ENCODE results near the gene ADSL. TPM values are rescaled to one million over a fixed set of nuclear protein-coding genes. Genes with fewer than 3 reads are reported as not detected.

ADSL gene
- polyA plus RNA-seq, 1 of the 3 experiments (the other 2 are of a cell fraction), result 79.7 TPM

GRCh38 chr22:40417881-40418280 lies 71.6 kb downstream of the ADSL start:
- ChIA-PET POLR2A (no interaction called here), CTCF (interaction anchor here (1.7 kb wide), 1 partner anchor 19 kb away, joined by 7 read pairs; no protein-coding TSS in a partner anchor)
- Histone ChIP-seq H4K20me1 (ENCODE audit: insufficient read depth) (no peaks in the 10 kb centered on the region), H3K4me3 (ENCODE audit: low read depth in 2 of 2, low read length in 1 of 2) (no peak overlapping the region), H3K4me1 (ENCODE audit: control insufficient read depth in 1 of 2, insufficient read depth in 2 of 2, low read depth in 1 of 2, low read length in 1 of 2) (peaks cover 0 to 18% of the 10 kb centered on the region in 2 experiments; a peak in 1 of 4 replicates), H3F3A (replicated peaks; ENCODE audit: insufficient read depth) (no peaks in the 10 kb centered on the region), H3K27me3 (ENCODE audit: insufficient read depth) (no peaks in the 10 kb centered on the region), H3K4me2 (no peak overlapping the region), H3K36me3 (replicated peaks in 1 of 2; ENCODE audit: control insufficient read depth in 1 of 2, insufficient read depth in 2 of 2, low read length in 1 of 2) (peaks cover 0 to 27% of the 10 kb centered on the region in 2 experiments), H3K9me3 (no peaks in the 10 kb centered on the region), H3K27ac (ENCODE audit: low read depth in 2 of 2, low read length in 1 of 2) (no peak overlapping the region), H3K9ac (no peak overlapping the region), H3K79me2 (ENCODE audit: insufficient read depth) (no peaks in the 10 kb centered on the region), H2AFZ (ENCODE audit: low read depth) (no peak overlapping the region), H3K9me2 (no peaks in the 10 kb centered on the region)
- WGBS (ENCODE audit: low lambda C conversion rate), result no CpG with 5 or more reads among the region's 5 CpGs
- no peak for TF ChIP-seq CHD2 (IDR thresholded peaks at IDR 0.05; ENCODE audit: low read length, partially characterized antibody)
- TF ChIP-seq TAF1 (IDR thresholded peaks at IDR 0.05; ENCODE audit: borderline replicate concordance, low read depth, low read length), result no peak
- TF ChIP-seq ELF1 (IDR thresholded peaks at IDR 0.05), result no peak
- TF ChIP-seq RXRA (IDR thresholded peaks at IDR 0.05; ENCODE audit: borderline replicate concordance, low read depth), result no peak
- TF ChIP-seq, protein P1, sequence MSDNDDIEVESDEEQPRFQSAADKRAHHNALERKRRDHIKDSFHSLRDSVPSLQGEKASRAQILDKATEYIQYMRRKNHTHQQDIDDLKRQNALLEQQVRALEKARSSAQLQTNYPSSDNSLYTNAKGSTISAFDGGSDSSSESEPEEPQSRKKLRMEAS (IDR thresholded peaks at IDR 0.05; ENCODE audit: low read depth), result no peak
- no peak for TF ChIP-seq PBX3 (IDR thresholded peaks at IDR 0.05)
- no peak for TF ChIP-seq FOSL2 (IDR thresholded peaks at IDR 0.05; ENCODE audit: borderline replicate concordance, low read depth)
- TF ChIP-seq GATA2 (CRISPR knock-in tag; IDR thresholded peaks at IDR 0.05), result no peak
- no peak for TF ChIP-seq MEF2A (IDR thresholded peaks at IDR 0.05; ENCODE audit: borderline replicate concordance, low read depth)
- no peak for TF ChIP-seq POLR2AphosphoS5 (IDR thresholded peaks at IDR 0.05; ENCODE audit: low read depth, low read length)
- no peak for TF ChIP-seq EP300 (IDR thresholded peaks at IDR 0.05; ENCODE audit: borderline replicate concordance in 1 of 2, low read depth in 1 of 2, low read length in 1 of 2)
- no peak for TF ChIP-seq EZH2phosphoT487 (IDR thresholded peaks at IDR 0.05; ENCODE audit: borderline replicate concordance, low read depth)
- TF ChIP-seq, protein P2, sequence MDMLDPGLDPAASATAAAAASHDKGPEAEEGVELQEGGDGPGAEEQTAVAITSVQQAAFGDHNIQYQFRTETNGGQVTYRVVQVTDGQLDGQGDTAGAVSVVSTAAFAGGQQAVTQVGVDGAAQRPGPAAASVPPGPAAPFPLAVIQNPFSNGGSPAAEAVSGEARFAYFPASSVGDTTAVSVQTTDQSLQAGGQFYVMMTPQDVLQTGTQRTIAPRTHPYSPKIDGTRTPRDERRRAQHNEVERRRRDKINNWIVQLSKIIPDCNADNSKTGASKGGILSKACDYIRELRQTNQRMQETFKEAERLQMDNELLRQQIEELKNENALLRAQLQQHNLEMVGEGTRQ (IDR thresholded peaks at IDR 0.05; ENCODE audit: borderline replicate concordance, low read depth, low read length), result no peak
- TF ChIP-seq, protein P3, sequence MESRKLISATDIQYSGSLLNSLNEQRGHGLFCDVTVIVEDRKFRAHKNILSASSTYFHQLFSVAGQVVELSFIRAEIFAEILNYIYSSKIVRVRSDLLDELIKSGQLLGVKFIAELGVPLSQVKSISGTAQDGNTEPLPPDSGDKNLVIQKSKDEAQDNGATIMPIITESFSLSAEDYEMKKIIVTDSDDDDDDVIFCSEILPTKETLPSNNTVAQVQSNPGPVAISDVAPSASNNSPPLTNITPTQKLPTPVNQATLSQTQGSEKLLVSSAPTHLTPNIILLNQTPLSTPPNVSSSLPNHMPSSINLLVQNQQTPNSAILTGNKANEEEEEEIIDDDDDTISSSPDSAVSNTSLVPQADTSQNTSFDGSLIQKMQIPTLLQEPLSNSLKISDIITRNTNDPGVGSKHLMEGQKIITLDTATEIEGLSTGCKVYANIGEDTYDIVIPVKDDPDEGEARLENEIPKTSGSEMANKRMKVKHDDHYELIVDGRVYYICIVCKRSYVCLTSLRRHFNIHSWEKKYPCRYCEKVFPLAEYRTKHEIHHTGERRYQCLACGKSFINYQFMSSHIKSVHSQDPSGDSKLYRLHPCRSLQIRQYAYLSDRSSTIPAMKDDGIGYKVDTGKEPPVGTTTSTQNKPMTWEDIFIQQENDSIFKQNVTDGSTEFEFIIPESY (IDR thresholded peaks at IDR 0.05; ENCODE audit: borderline replicate concordance, low read depth), result no peak
- TF ChIP-seq FOXM1 (IDR thresholded peaks at IDR 0.05; ENCODE audit: low read depth), result no peak
- TF ChIP-seq SMC3 (IDR thresholded peaks at IDR 0.05; ENCODE audit: low read depth, low read length), result no peak
- no peak for TF ChIP-seq RCOR1 (IDR thresholded peaks at IDR 0.05; ENCODE audit: low read length)
- TF ChIP-seq, protein P4, sequence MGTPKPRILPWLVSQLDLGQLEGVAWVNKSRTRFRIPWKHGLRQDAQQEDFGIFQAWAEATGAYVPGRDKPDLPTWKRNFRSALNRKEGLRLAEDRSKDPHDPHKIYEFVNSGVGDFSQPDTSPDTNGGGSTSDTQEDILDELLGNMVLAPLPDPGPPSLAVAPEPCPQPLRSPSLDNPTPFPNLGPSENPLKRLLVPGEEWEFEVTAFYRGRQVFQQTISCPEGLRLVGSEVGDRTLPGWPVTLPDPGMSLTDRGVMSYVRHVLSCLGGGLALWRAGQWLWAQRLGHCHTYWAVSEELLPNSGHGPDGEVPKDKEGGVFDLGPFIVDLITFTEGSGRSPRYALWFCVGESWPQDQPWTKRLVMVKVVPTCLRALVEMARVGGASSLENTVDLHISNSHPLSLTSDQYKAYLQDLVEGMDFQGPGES (IDR thresholded peaks at IDR 0.05; ENCODE audit: low read depth, low read length), result no peak
- TF ChIP-seq MXI1 (IDR thresholded peaks at IDR 0.05; ENCODE audit: low read depth, low read length), result no peak
- TF ChIP-seq GABPA (IDR thresholded peaks at IDR 0.05; ENCODE audit: low read depth), result no peak
- no peak for DNase-seq

All from SK-N-SH (cell line).